LNCaP clone FGC (cell line): ENCODE results near the gene ZFHX3.

Experiments
- DNase-seq: peaks from one replicate; pipeline ENCODE4 v3.0.0-alpha.2; 2011; ENCODE audit warnings: low read depth
- H3K4me3 ChIP-seq: 2 replicates; pipeline ENCODE4 v1.5.1; 2011; ENCODE audit warnings: mild to moderate bottlenecking, low read depth, low read length, control low read depth
- CTCF ChIP-seq: IDR thresholded peaks from 2 replicates; pipeline ENCODE4 v1.5.1; 2012; ENCODE audit warnings: mild to moderate bottlenecking; ENCODE audit not compliant: control insufficient read depth, insufficient read depth; ENCODE audit errors: extremely low read depth

ZFHX3 gene

GRCh38 chr16:72887537-72887936 lies 160.4 kb downstream of the ZFHX3 start:
- H3K4me3 ChIP-seq, result no peak overlapping the region
- no peak for TF ChIP-seq CTCF
- no peak for DNase-seq

GRCh38 chr16:72886346-72886974 lies 161.5 kb downstream of the ZFHX3 start:
- no peak for DNase-seq
- no peak for TF ChIP-seq CTCF
- H3K4me3 ChIP-seq, result no peak overlapping the region

DNA sequence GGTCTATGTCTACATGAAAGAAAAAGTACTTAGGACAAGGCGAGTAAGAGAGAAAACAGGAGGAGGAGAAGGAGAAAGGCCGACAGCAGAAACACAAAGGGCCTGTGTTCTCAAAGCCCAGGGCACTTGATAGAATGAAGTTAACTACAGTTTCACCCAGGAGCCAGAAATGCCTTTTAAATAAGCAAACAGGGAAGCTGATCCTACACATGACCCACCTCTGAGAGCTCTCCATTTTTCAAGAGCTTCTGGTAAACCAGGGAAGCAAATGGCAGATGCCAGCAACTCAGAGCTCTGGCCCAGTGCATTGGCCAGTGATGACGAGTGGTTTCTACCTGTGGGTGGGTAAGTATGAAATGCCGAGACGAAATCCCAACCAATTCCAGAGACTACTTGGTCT lies 163.4 kb downstream of the ZFHX3 start:
- DNase-seq, result no peak
- H3K4me3 ChIP-seq, result no peak overlapping the region
- no peak for TF ChIP-seq CTCF

GRCh38 chr16:72884037-72884436 lies 163.9 kb downstream of the ZFHX3 start:
- H3K4me3 ChIP-seq, result no peak overlapping the region
- DNase-seq, result no peak

GRCh38 chr16:72879846-72880245 lies 168.1 kb downstream of the ZFHX3 start:
- DNase-seq, result no peak
- no peak overlapping the region for H3K4me3 ChIP-seq
- no peak for TF ChIP-seq CTCF

More at GRCh38 chr16:72884037-72884436, 163.9 kb downstream of the ZFHX3 start:
- TF ChIP-seq CTCF, result no peak

DNA sequence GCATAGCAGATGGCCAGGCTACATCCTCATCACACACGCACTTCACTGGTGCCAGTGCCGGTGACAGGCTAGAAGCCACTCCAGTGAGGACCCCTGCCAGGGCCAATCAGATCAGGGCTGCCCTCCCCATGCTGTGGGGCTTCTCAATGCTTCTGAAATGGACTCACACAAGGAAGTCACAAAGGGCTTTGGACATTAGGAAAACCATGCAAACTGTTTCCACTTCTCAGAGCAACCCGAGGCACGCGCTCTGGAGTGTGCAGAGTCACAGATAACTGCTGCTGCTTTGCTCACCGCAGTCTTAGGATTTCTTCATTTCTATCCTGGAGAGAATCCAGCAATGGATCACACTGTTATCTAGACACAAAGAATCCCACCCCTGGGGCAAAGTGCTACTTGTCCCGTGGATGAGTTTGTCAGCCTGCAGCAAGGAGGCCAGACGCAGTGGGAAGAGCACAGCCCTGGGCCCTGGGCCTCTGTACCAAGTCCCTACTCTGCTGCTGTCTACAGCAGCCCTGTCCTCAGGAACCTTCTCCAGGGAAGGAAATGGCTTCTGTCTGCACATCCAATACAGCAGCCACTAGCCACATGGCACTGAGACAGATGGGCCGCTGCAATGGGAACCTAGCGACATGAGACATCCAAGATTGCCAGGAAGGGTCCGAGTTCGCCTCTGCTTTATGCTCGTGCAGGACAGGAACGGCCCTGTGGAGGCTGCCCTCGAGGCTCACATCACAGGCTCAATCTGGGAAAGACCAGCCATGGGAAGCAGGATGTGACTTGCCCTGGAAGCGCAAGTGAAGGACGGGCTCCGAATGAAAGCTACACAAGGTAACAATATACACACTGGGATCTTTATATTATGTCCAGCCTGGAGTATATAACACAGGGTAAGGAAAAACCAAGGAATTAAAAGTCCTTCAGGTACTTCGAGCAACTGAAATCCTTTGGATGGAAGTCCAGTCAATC lies 169.3 kb downstream of the ZFHX3 start:
- DNase-seq, result no peak
- no peak for TF ChIP-seq CTCF
- no peak overlapping the region for H3K4me3 ChIP-seq
